Islet precursor cell (in vitro differentiated cells): ENCODE data around the gene OR2G6.

Experiments used
- DNase-seq: peaks from one replicate; pipeline ENCODE4 v3.0.0-alpha.2; 2018

Gene OR2G6

DNA sequence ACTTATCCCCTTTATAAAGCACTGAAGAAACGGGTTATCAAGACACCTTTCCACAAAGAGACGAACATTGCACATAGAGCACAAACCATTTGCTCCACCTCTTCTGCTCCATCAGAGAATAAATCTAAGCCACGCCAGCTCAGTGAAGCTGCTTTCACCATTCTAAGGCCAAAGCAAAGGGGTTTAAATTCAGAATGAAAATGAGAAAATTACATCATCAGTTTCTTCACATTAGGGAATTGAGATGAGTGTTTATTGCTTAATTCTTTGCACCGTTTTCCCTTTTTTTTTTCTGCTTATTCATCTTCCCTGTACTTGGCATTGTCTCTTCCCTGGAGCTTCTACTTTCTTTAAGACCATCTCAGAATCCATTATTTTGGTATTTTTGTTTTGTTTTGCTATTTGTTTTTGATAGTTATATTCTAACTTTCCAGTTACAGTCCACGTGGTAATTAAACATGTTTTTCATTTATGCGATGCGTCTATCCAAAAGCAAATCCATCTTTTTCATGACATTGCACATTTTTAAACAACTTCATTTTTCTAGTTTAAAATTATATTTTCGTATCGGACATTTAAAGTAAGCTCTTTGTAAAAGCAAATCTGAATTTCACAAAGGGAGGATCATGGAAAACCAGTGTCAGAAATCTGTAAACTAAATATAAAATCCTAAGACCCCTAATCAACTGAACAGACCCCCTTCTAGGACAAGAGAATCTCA lies 68.5 kb downstream of the OR2G6 start:
- DNase-seq, result no peak
